Endodermal cell (in vitro differentiated cells): ENCODE measurements around the gene APLP1. TPM values are rescaled to one million over a fixed set of nuclear protein-coding genes. Genes with fewer than 3 reads are reported as not detected.

Source experiments
- DNase-seq: peaks from one replicate; pipeline ENCODE4 v3.0.0-alpha.2; 2017
- H3K27ac ChIP-seq: 2 replicates; pipeline ENCODE4 v1.5.1; 2013; ENCODE audit warnings: mild to moderate bottlenecking, low read depth, low read length, moderate library complexity
- H3K27me3 ChIP-seq: 2 replicates; pipeline ENCODE4 v1.6.1; 2013; ENCODE audit warnings: mild to moderate bottlenecking, low read length, moderate library complexity; ENCODE audit not compliant: insufficient read depth, control insufficient read depth, poor library complexity, severe bottlenecking
- H3K36me3 ChIP-seq: 2 replicates; pipeline ENCODE4 v1.7.0; 2013; ENCODE audit warnings: mild to moderate bottlenecking, low read length, moderate library complexity; ENCODE audit not compliant: control insufficient read depth, insufficient read depth
- H3K4me1 ChIP-seq: one replicate; pipeline ENCODE4 v1.7.0; 2013; ENCODE audit warnings: low read length; ENCODE audit not compliant: control insufficient read depth, insufficient read depth
- H3K4me3 ChIP-seq: 2 replicates; pipeline ENCODE4 v1.5.1; 2013; ENCODE audit warnings: mild to moderate bottlenecking, low read length, moderate library complexity
- H3K9ac ChIP-seq: 2 replicates; pipeline ENCODE4 v1.6.1; 2013; ENCODE audit warnings: mild to moderate bottlenecking, low read length, moderate library complexity; ENCODE audit not compliant: poor library complexity, severe bottlenecking; ENCODE audit errors: extremely low read depth
- H3K9me3 ChIP-seq: 2 replicates; pipeline ENCODE4 v1.6.1; 2013; ENCODE audit warnings: mild to moderate bottlenecking, low read length, moderate library complexity; ENCODE audit not compliant: control insufficient read depth
- H3K27ac Mint-ChIP-seq: 2 replicates; pipeline ENCODE4 v1.8.0; 2020; ENCODE audit warnings: mixed read lengths
- H3K27me3 Mint-ChIP-seq: 2 replicates; pipeline ENCODE4 v1.8.0; 2021; ENCODE audit warnings: mild to moderate bottlenecking, mixed read lengths; ENCODE audit not compliant: insufficient read depth
- H3K36me3 Mint-ChIP-seq: 2 replicates; pipeline ENCODE4 v1.8.0; 2020; ENCODE audit warnings: low read depth, mixed read lengths
- H3K4me1 Mint-ChIP-seq: 2 replicates; pipeline ENCODE4 v1.8.0; 2020; ENCODE audit warnings: mixed read lengths
- H3K4me3 Mint-ChIP-seq: 2 replicates; pipeline ENCODE4 v1.8.0; 2020; ENCODE audit warnings: mild to moderate bottlenecking, moderate library complexity, mixed read lengths
- H3K9me3 Mint-ChIP-seq: 2 replicates; pipeline ENCODE4 v1.8.0; 2020; ENCODE audit warnings: mild to moderate bottlenecking, mixed read lengths
- WGBS, 2 experiments: methylation state at CpG; one replicate each; pipeline versions ENCODE4 v1.1.5 to v1.1.7; 2013; ENCODE audit warnings: missing lambda C conversion rate in 2 of 2, mixed read lengths in 1 of 2; ENCODE audit not compliant: insufficient coverage in 1 of 2, insufficient read length in 1 of 2; 5-methylcytosine and 5-hydroxymethylcytosine counted together
- total RNA-seq, 2 donors: library from RNA; stranded (reverse); fragmentation: NEBNext Ultra II Directional in 1 of 2; extraction: Animal tissue kit (Norgen Biotek cat#: 25700) in 1 of 2; gene quantifications; 2 replicates in 1 of 2; 3 replicates in 1 of 2; pipeline ENCODE4 v1.2.1, GENCODE V29; 2021
- TF ChIP-seq, protein P1 (sequence below): fragments of 200-600 bp; sonication (generic); conservative IDR thresholded peaks from 2 replicates; pipeline ENCODE4 v1.5.0; 2021; ENCODE audit warnings: antibody characterized with exemption, mild to moderate bottlenecking

APLP1 gene
- total RNA-seq, 2 donors from 2014 or later = 4.1 to 10.6 TPM

DNA sequence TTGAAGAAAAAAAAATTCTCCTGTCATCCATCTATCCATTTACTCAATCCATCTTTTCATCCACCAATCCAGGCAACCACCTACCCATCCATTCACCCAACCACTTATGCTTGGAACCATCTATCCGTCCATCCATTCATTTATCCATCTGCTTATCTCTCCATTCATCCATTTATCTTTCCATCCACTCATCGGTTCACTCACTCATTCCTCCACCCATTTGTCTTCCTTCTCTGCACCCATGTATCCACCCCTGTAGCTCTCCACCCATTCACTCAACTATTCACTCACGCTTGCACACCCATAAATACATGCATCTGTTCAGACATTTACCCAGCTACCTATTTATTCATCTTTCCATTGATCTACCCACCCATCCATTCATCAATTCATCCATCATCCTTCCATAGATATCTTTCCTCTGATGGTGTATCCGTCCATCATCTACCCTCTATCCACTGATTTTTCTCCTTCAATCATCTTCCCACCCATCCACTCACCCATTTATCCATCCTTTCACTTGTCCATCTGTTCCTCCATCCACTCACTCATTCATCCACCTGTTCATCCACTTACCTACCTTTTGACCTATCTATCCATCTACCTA lies 25.6 kb upstream of the APLP1 start:
- Mint-ChIP-seq H3K27ac (no peak overlapping the region), H3K4me1 (peaks cover 10% of the 10 kb centered on the region), H3K27me3 (peaks cover 76% of the 10 kb centered on the region), H3K4me3 (no peak overlapping the region), H3K9me3 (no peaks in the 10 kb centered on the region), H3K36me3 (no peaks in the 10 kb centered on the region)
- H3K9ac ChIP-seq = no peak overlapping the region
- H3K36me3 ChIP-seq = no peaks in the 10 kb centered on the region
- H3K27ac ChIP-seq = no peak overlapping the region
- WGBS, 2 experiments = 81 to 84% methylated on average over 4 of the region's 4 CpGs
- no peaks in the 10 kb centered on the region for H3K4me1 ChIP-seq
- no peak overlapping the region for H3K4me3 ChIP-seq
- H3K9me3 ChIP-seq = no peaks in the 10 kb centered on the region
- TF ChIP-seq, protein P1, sequence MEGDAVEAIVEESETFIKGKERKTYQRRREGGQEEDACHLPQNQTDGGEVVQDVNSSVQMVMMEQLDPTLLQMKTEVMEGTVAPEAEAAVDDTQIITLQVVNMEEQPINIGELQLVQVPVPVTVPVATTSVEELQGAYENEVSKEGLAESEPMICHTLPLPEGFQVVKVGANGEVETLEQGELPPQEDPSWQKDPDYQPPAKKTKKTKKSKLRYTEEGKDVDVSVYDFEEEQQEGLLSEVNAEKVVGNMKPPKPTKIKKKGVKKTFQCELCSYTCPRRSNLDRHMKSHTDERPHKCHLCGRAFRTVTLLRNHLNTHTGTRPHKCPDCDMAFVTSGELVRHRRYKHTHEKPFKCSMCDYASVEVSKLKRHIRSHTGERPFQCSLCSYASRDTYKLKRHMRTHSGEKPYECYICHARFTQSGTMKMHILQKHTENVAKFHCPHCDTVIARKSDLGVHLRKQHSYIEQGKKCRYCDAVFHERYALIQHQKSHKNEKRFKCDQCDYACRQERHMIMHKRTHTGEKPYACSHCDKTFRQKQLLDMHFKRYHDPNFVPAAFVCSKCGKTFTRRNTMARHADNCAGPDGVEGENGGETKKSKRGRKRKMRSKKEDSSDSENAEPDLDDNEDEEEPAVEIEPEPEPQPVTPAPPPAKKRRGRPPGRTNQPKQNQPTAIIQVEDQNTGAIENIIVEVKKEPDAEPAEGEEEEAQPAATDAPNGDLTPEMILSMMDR = no peak
- no peak for DNase-seq
- H3K27me3 ChIP-seq = peaks cover 78% of the 10 kb centered on the region

DNA sequence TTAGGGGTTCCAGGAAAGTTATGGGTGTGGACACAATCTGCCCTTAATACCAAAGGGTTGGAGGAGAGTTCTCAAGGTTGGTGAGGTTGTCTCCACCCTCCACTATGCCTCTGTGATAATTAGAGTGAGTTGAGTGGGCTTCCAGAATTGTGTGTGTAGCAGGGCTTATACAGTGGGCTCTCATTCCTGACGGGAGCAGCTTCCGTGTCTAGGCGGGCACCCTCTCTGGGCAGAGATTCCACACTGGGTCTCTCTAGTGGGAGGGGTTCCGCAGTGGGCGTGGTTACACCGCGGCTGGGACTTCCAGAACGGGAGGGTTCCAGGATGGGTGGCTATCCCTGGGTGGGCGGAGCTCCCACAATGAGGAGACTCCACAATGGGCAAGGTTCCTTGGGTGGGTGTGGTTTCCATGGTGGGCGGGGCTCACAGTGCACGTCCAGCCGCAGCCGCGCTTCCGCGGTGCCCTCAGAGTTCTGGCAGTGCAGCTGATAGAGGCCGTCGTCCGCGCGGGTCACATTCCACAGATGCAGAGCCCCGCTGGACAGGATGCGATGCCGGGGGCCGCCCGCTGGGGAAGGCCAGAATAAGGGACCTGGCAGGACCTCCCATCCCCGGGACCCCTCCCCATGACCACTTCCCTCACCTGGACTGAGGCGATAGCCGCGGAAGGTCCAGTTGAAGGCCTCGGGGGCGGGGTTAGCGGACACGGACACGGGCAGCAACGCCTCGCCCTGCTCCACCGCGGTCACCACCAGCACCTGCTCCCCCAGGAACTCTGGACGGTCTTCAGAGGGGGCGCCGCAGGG lies 24.5 kb upstream of the APLP1 start:
- Histone ChIP-seq H3K9ac (no peak overlapping the region), H3K27me3 (peaks cover 88% of the 10 kb centered on the region), H3K4me3 (no peak overlapping the region), H3K36me3 (no peaks in the 10 kb centered on the region), H3K9me3 (no peaks in the 10 kb centered on the region), H3K4me1 (no peaks in the 10 kb centered on the region), H3K27ac (no peak overlapping the region)
- no peaks in the 10 kb centered on the region for H3K9me3 Mint-ChIP-seq
- H3K4me1 Mint-ChIP-seq = peaks cover 10% of the 10 kb centered on the region
- 19 to 31% methylated on average over 16 to 42 of the region's 42 CpGs for WGBS, 2 experiments
- DNase-seq = peak; percentile 95
- H3K4me3 Mint-ChIP-seq = peak overlapping the region; percentile 43
- H3K27ac Mint-ChIP-seq = no peak overlapping the region
- TF ChIP-seq, protein P1 = no peak
- peaks cover 86% of the 10 kb centered on the region for H3K27me3 Mint-ChIP-seq
- no peaks in the 10 kb centered on the region for H3K36me3 Mint-ChIP-seq

DNA sequence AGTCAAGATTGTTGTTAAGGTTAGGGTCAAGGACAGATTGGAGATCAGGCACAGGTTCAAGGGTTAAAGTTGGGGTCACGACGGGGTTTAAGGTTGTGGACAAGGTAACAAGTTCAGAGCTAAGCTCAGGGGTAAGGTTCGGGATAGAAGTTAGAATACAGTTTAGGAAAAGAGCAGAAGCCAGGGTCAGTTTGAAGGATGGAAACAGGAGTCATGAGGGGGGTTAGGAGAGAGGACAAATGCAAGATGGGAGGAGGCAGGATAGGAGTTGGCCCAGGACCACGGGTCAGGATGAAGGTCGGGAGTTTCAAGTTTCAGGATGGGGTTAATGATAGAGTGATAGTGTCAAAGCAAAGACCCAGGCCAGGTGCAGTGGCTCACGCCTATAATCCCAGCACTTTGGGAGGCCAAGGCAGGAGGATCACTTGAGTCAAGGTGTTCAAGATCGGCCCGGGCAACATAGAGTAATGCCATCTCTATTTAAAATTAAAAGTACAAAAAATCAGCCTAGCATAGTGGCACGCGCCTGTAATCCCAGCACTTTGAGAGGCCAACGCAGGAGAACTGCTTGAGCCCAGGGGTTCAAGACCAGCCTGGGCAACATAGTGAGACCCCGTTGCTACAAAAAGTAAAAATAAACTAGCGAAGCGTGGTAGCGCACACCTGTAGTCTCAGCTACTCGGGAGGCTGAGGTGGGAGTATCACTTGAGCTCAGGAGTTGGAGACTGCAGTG lies 23.7 kb upstream of the APLP1 start:
- H3K27me3 Mint-ChIP-seq = peaks cover 92% of the 10 kb centered on the region
- Histone ChIP-seq H3K4me3 (no peak overlapping the region), H3K36me3 (no peaks in the 10 kb centered on the region), H3K27ac (no peak overlapping the region), H3K27me3 (peaks cover 89% of the 10 kb centered on the region), H3K4me1 (no peaks in the 10 kb centered on the region), H3K9ac (no peak overlapping the region), H3K9me3 (no peaks in the 10 kb centered on the region)
- H3K4me3 Mint-ChIP-seq = peak overlapping the region; percentile 43
- no peaks in the 10 kb centered on the region for H3K36me3 Mint-ChIP-seq
- TF ChIP-seq, protein P1 = no peak
- no peaks in the 10 kb centered on the region for H3K9me3 Mint-ChIP-seq
- 73 to 76% methylated on average over 14 to 16 of the region's 16 CpGs for WGBS, 2 experiments
- H3K4me1 Mint-ChIP-seq = peaks cover 10% of the 10 kb centered on the region
- no peak overlapping the region for H3K27ac Mint-ChIP-seq
- DNase-seq = no peak
